GM21526 (cell line): ENCODE measurements around the gene SIGLEC5.
"Not testable (repeated sequence)": the region's sequence is repeated elsewhere in the genome, so short reads cannot be mapped to it uniquely, and the experiment has no call there.

ENCODE experiments used
- ATAC-seq: cut with Tn5 transposase; IDR thresholded peaks from one replicate; pipeline ENCODE4 v1.9.1; 2021; ENCODE audit warnings: moderate library complexity; ENCODE audit not compliant: unreplicated experiment, low FRiP score

Gene SIGLEC5

GRCh38 chr19:51630315-51630714 is at the start of gene SIGLEC5:
SIGLEC5 (minus strand) TSS chr19:51630401; CDS start chr19:51630335, 66 bp downstream.
- ATAC-seq, result not testable (repeated sequence)

- no peak for ATAC-seq
Measured at GRCh38 chr19:51676566-51677083, 46.4 kb upstream of the SIGLEC5 start.

- not testable (repeated sequence) for ATAC-seq
Measured at GRCh38 chr19:51675911-51676565, 45.8 kb upstream of the SIGLEC5 start.

- ATAC-seq, result no peak
Measured at GRCh38 chr19:51668216-51668615, 38.0 kb upstream of the SIGLEC5 start.

GRCh38 chr19:51664997-51665396 is 34.8 kb upstream of the SIGLEC5 start:
- no peak for ATAC-seq

- no peak for ATAC-seq
Measured at GRCh38 chr19:51664131-51664530, 33.9 kb upstream of the SIGLEC5 start.

GRCh38 chr19:51663650-51664049 is 33.4 kb upstream of the SIGLEC5 start:
- no peak for ATAC-seq

- no peak for ATAC-seq
Measured at GRCh38 chr19:51660975-51661600, 30.9 kb upstream of the SIGLEC5 start.

- ATAC-seq, result no peak
Measured at GRCh38 chr19:51654783-51655182, 24.6 kb upstream of the SIGLEC5 start.

GRCh38 chr19:51653162-51653561 is 23.0 kb upstream of the SIGLEC5 start:
- ATAC-seq, result no peak

- no peak for ATAC-seq
Measured at GRCh38 chr19:51652266-51652665, 22.1 kb upstream of the SIGLEC5 start.

GRCh38 chr19:51651216-51651846 is 21.1 kb upstream of the SIGLEC5 start:
- ATAC-seq, result no peak

- ATAC-seq, result no peak
Measured at GRCh38 chr19:51647318-51647717, 17.1 kb upstream of the SIGLEC5 start.

- not testable (repeated sequence) for ATAC-seq
Measured at GRCh38 chr19:51646730-51647129, 16.5 kb upstream of the SIGLEC5 start, which contains the start of gene SIGLEC14. SIGLEC14 (minus strand) TSS chr19:51646825; CDS start chr19:51646759, 66 bp downstream.

- no peak for ATAC-seq
Measured at GRCh38 chr19:51644636-51645271, 14.6 kb upstream of the SIGLEC5 start.

- no peak for ATAC-seq
Measured at GRCh38 chr19:51641648-51642047, 11.4 kb upstream of the SIGLEC5 start.

- ATAC-seq, result no peak
Measured at GRCh38 chr19:51640386-51640785, 10.2 kb upstream of the SIGLEC5 start.

- no peak for ATAC-seq
Measured at GRCh38 chr19:51639916-51640315, 9.7 kb upstream of the SIGLEC5 start.

GRCh38 chr19:51637362-51637978 is 7.3 kb upstream of the SIGLEC5 start:
- ATAC-seq, result no peak

GRCh38 chr19:51632126-51632525 is 1.9 kb upstream of the SIGLEC5 start:
- ATAC-seq, result no peak
